ENCODE results near the gene EME2.

EME2 gene

DNA sequence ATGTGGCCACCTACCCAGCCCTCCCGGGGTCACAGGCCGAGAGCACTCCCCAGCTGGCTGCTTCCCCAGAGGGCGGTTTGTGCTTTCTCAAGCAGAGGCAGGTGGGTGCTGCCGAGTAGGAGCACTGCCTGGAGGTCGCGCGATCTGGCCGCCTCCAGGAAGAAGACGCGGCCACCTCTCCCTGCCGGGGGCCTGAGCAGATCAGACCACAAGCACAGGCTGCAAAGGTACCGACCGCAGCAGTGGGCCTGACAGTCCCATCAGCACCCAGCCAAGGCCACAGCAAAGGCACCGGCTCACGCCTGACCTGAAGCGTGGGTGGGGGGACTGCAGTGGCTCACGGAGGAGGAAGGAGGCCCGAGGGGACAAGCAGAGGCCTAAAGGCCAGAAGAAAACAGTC, 36.1 kb downstream of the EME2 start:
- FAIRE-seq (no peak), DNase-seq (ENCODE audit: insufficient read length) (no peak)
- no peak for TF ChIP-seq POLR2AphosphoS5 (IDR thresholded peaks at IDR 0.05; ENCODE audit: low read depth, low read length)
- no peak for TF ChIP-seq TAF1 (IDR thresholded peaks at IDR 0.05; ENCODE audit: borderline replicate concordance, low read depth, low read length)
- no peak for TF ChIP-seq POLR2A (IDR thresholded peaks at IDR 0.05; ENCODE audit: low read depth, low read length)

DNA sequence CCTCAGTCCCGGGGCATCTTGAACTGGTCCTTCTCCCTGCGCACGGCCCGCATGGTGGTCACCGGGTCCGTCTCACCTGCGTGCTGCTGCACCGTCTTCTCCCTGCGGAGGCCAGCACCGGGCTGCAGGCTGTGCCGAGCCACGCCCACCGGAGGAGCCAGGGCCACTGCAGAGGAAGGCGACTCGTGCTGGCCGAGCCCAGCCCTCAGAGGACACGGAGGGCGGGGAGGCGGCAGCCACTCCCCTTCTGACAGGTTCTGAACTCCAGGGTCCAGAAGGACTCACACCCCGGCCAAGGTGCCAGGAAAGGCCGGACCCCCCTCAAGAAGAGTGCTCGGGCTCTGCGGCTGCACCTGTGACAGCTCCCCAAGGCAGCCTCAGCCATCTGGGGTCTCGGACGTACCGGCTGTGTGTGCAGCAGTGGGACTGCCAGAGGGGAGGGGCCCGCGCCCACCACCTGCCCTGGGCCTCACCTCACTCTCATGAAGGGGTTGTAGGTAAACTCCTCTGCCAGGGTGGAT, 36.7 kb downstream of the EME2 start:
- DNase-seq (ENCODE audit: insufficient read length), result no peak
- no peak for FAIRE-seq
- TF ChIP-seq TAF1 (IDR thresholded peaks at IDR 0.05; ENCODE audit: borderline replicate concordance, low read depth, low read length) (no peak), POLR2AphosphoS5 (IDR thresholded peaks at IDR 0.05; ENCODE audit: low read depth, low read length) (no peak), POLR2A (IDR thresholded peaks at IDR 0.05; ENCODE audit: low read depth, low read length) (no peak)

DNA sequence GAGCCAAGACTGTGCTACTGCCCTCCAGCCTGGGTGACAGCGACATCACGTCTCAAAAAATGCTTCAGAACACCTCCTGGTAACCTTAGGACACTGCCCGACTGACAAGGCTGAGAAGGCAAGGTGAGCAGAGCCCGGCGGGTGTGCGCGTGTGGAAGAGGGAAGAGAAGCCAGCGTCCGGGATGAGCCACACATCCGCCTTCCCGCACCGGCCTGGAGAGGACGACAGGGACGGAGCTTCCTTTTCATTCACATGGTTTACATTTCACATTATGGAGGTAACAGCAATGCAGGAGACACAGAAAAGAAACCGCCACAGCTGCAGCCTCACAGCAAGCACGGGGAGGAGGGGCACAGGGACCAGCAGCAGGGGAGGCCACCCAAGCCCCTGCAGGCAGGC, 37.5 kb downstream of the EME2 start:
- FAIRE-seq (no peak), DNase-seq (ENCODE audit: insufficient read length) (no peak)
- TF ChIP-seq POLR2A (IDR thresholded peaks at IDR 0.05; ENCODE audit: low read depth, low read length) (no peak), POLR2AphosphoS5 (IDR thresholded peaks at IDR 0.05; ENCODE audit: low read depth, low read length) (no peak), TAF1 (IDR thresholded peaks at IDR 0.05; ENCODE audit: borderline replicate concordance, low read depth, low read length) (no peak)

DNA sequence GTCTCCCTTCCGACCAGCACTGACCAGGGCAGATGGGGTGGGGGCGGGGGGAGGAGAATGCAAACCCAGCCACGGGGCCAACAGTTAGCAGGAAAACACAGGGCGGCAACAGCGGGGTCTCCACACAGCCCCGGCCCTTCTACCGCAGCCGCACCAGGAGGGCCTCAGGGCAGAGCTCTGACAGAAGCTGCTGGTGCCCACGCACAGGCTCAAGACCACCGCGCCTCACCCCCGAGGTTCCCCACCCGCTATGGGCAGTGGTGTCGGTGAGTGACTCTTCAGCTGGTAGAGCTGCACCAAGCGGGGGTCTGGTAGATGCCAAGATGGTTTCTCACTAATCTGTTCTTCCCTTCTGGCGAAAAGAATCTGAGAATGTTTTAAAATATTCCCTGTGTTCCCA, 37.9 kb downstream of the EME2 start:
- FAIRE-seq (no peak), DNase-seq (ENCODE audit: insufficient read length) (no peak)
- TF ChIP-seq TAF1 (IDR thresholded peaks at IDR 0.05; ENCODE audit: borderline replicate concordance, low read depth, low read length), result no peak
- no peak for TF ChIP-seq POLR2AphosphoS5 (IDR thresholded peaks at IDR 0.05; ENCODE audit: low read depth, low read length)
- TF ChIP-seq POLR2A (IDR thresholded peaks at IDR 0.05; ENCODE audit: low read depth, low read length), result no peak

DNA sequence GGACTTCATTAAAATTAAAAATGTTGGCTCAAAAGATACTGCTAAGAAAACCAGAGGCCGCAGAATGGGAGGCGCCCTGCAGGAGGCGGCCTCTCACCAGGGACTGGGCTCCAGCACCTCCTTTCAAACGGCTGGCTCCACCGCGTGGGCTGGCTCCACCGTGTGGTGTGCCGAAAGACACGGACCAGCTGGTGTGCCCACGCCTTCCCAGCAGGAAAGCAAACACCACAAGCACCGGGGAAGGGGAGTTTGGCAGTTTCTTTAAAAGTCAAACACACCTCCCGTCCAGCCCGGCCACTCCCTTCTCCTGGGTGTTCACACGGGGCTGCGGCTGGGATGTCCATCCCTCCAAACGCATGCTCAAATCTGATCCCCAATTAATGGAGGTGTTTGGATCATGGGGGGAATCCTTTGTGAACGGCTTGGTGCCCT, 40.1 kb downstream of the EME2 start:
- TF ChIP-seq POLR2A (IDR thresholded peaks at IDR 0.05; ENCODE audit: low read depth, low read length), result no peak
- TF ChIP-seq POLR2AphosphoS5 (IDR thresholded peaks at IDR 0.05; ENCODE audit: low read depth, low read length), result no peak
- no peak for TF ChIP-seq TAF1 (IDR thresholded peaks at IDR 0.05; ENCODE audit: borderline replicate concordance, low read depth, low read length)
- DNase-seq (ENCODE audit: insufficient read length), result no peak
- no peak for FAIRE-seq

DNA sequence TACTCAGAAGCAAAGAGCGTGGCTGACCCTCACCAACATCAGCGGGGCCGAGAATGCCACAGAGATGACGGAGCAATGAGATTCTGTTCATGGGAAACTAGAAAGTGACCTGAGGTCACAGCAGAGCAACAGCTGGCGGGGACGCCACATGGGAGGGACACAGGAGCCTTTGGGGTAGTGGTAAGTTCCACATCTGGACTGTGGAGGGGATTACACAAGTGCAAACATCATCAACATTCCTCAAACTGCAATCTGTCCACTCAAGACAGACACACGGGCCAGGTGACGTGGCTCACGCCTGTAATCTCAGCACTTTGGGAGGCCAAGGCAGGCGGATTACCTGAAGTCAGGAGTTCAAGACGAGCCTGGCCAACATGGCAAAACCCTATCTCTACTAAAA, 42.9 kb downstream of the EME2 start:
- TF ChIP-seq POLR2A (IDR thresholded peaks at IDR 0.05; ENCODE audit: low read depth, low read length), result no peak
- TF ChIP-seq POLR2AphosphoS5 (IDR thresholded peaks at IDR 0.05; ENCODE audit: low read depth, low read length), result no peak
- no peak for TF ChIP-seq TAF1 (IDR thresholded peaks at IDR 0.05; ENCODE audit: borderline replicate concordance, low read depth, low read length)
- no peak for FAIRE-seq

DNA sequence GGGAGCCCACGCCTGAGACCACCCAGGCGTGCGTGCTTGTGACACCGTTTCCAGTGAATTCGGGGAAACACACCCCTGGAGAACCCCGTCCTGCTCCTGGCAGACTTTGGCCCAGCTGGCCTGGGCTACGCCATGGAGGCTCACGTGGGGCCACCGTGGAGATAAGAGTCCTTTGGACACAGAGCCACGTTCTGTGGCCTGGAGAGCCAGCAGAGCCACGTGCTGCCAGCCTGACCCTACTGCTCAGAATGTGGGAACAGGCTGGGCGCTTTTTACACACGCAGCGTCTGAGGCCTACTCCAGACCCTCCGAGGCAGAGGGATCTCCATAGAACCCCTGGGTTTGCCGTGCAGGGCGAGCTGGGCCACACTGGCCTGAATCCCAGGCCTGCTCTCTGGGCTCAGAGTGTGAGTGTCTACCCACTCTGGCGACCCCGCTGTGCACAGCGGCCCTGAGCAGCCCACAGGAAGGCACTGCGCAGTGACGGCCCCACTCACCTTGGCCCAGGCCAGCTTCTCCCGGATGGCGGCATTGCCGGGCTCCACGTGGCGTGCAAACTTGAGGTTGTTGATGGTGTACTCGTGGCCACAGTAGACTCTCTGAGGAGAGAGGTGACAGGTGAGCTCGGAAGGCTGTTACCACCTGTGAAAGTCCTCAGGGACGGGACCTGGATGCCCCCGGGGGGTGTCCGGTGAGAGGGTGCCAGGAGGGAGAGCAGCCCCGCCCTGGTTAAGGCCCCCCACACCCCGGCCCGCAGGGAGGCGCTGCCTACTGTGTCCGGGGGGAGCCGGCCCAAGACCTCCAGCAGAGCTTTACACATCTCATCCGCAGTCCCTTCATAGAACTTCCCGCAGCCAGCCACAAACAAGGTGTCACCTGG, 44.0 kb downstream of the EME2 start:
- DNase-seq (ENCODE audit: insufficient read length), result no peak
- TF ChIP-seq TAF1 (IDR thresholded peaks at IDR 0.05; ENCODE audit: borderline replicate concordance, low read depth, low read length) (no peak), POLR2A (IDR thresholded peaks at IDR 0.05; ENCODE audit: low read depth, low read length) (no peak), POLR2AphosphoS5 (IDR thresholded peaks at IDR 0.05; ENCODE audit: low read depth, low read length) (no peak)
- FAIRE-seq, result no peak

More for the DNA sequence above, 42.9 kb downstream of the EME2 start:
- no peak for DNase-seq (ENCODE audit: insufficient read length)

DNA sequence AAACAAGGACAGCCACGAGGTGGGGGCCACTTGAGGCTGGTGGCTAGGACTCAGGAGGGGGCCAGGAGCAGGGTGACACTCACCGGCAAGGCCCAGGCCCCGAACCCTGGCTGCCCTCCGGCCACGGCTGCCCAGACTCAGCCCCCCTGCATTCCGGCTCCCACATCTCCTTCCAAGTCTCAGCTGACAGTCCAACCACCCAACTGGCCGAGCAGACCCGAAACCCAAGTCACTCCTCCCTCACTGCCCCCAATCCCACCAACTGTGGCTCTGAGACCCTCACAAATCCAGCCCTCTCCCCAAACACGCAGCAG, 44.6 kb downstream of the EME2 start:
- FAIRE-seq (no peak), DNase-seq (ENCODE audit: insufficient read length) (no peak)
- TF ChIP-seq POLR2A (IDR thresholded peaks at IDR 0.05; ENCODE audit: low read depth, low read length), result no peak
- TF ChIP-seq POLR2AphosphoS5 (IDR thresholded peaks at IDR 0.05; ENCODE audit: low read depth, low read length), result no peak
- no peak for TF ChIP-seq TAF1 (IDR thresholded peaks at IDR 0.05; ENCODE audit: borderline replicate concordance, low read depth, low read length)

DNA sequence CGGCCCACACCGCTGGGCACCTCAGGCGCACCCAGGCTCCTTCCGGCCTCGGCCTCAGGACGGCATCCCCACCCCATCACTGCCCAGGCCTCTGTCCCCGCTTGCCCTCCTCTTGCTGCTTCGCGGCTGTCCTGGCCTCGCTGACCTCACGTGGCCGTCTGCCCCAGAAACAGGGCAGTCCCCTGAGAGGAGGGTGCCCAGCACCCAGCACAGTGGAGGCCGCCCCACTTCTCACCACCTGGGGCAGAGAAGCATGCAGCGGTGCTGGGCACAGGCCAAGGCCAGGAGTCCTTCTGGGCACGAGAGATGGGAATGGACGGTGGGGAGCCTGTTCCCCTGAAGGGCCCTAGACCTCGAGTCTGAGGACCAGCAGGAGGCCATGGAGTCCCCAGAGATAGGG, 45.1 kb downstream of the EME2 start:
- FAIRE-seq (no peak), DNase-seq (ENCODE audit: insufficient read length) (no peak)
- no peak for TF ChIP-seq TAF1 (IDR thresholded peaks at IDR 0.05; ENCODE audit: borderline replicate concordance, low read depth, low read length)
- TF ChIP-seq POLR2A (IDR thresholded peaks at IDR 0.05; ENCODE audit: low read depth, low read length), result no peak
- no peak for TF ChIP-seq POLR2AphosphoS5 (IDR thresholded peaks at IDR 0.05; ENCODE audit: low read depth, low read length)

DNA sequence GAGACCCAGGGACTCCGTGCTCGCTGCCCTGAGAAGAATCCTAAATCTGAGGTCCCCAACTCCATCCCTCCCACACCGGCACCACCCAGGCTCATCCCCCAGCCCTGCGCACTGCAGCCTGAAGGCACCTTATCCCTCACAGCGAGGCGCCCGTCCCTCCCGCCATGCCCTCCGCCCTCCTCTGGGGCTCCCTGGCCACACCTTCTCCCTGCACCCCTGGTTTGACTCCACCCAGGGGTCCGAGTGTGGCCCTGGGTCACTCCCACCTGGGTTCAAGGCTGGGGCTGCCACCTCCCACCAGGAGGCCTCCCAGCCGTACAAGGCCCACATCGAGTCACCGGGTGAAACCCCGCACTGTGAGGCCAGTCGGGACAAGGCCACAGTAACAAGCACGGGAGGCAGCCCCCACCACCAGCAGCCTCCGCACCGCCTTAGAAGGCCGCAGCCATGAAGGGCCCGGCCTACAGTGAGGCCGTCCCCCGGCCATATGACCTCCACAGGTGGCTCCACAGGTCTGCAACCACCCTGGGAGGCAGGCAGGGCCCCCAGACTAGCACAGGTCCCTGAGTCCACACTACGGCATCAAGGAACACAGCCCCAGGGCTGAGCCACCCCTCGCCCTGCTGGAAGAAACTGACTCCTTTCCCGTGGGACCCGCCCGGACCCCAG, 45.7 kb downstream of the EME2 start:
- DNase-seq (ENCODE audit: insufficient read length), result no peak
- FAIRE-seq, result no peak
- TF ChIP-seq TAF1 (IDR thresholded peaks at IDR 0.05; ENCODE audit: borderline replicate concordance, low read depth, low read length) (no peak), POLR2A (IDR thresholded peaks at IDR 0.05; ENCODE audit: low read depth, low read length) (no peak), POLR2AphosphoS5 (IDR thresholded peaks at IDR 0.05; ENCODE audit: low read depth, low read length) (no peak)

DNA sequence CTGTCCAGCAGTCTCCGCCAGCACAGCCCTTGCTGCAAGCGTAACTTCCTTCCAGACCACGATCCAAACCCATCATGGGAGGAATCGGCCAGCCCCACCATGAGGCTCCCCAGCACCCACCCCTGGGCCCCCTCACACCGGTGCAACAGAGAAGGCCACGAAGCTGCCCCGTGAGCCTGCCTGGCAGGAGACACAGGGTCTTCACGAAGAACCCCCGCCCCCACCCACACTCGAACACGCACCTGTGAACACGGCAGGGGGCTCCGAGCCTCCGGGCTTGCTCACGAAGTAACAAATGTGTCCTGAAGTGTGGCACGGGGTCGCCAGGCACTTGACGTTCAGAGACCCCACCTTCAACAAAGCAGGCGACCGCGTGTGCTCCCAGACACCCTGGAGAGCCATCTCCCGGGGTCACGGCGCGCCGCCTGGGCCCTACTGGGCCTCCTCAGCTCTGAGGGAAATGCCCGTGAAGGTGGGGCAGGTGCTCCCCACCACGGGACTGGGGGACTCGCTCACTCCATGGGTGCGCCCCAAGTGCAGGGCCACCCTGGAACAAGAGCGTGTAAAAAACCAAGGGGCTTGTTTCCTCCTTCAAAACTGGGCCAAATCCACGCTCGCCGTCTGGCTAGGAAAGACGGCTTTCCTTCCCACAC, 46.4 kb downstream of the EME2 start:
- FAIRE-seq, result no peak
- DNase-seq (ENCODE audit: insufficient read length), result no peak
- TF ChIP-seq TAF1 (IDR thresholded peaks at IDR 0.05; ENCODE audit: borderline replicate concordance, low read depth, low read length) (no peak), POLR2A (IDR thresholded peaks at IDR 0.05; ENCODE audit: low read depth, low read length) (no peak), POLR2AphosphoS5 (IDR thresholded peaks at IDR 0.05; ENCODE audit: low read depth, low read length) (no peak)
